ENCODE results near the gene SIL1. TPM values are rescaled to one million over a fixed set of nuclear protein-coding genes. Genes with fewer than 3 reads are reported as not detected.

SIL1 gene
- total RNA-seq (ENCODE audit: low replicate concordance) = 40.9 and 63.0 TPM in 2 replicates
- long read RNA-seq, transcript SIL1-201 (11 exons, 1,895 nt) = minor isoform, 5 of 268 reads
- long read RNA-seq, transcript SIL1-202 (10 exons, 1,923 nt) = major isoform, 187 of 268 reads
- long read RNA-seq, partial matches to known transcripts = 12 of 268 reads
- long read RNA-seq, other reads (novel, unspliced or antisense) = 64 of 268 reads

DNA sequence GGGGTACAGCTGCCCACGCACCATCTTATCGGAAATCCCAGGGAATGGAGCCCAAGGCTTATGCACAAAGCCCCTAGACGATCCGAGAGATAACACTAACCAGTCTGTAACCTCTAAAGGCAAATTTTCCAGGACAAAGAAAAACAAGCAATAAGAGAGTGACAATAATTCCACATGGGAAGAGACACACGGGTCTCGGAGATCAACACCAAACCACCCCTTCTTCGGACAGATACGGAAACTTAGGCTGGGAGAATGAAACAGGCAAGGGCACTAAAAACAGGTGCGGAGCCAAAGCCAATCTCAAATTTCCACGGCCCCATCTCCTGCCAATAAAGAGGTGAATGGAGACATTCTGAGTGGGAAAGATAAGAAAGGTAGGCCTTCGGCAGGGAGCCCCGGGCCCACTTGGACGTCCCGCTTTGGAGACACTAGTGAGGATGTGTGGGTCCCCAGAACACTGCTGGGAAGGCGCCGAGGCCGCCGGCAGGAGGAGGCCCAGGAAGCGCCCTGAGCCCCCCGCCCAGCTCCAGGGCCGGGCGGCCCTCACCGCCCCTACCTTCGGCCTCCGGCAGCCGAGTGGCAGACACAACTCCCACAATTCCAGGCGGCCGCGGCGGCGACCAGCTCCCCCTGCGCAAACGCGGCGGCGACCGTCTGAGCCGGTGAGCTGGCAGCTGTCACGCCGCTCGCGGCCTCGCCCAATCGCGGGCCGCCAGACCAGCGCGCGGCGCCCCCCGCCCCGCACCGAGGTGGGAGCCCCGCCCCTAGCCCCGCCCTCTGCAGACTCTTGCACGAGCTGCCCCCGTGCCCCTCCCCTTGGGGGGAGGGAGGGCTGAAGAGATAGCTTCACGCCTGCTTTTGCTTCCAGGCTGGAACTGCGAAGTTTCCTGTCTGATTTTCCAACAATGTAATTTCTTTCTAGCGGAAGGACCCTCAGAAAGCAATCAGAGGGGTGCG is at the start of gene SIL1:
Gene SIL1 (minus strand): TSS at position 659 of the 960 bp plus-strand sequence. CDS start 70,525 bp downstream, outside the sequence.
- peak within 1 kb of the TSS; percentile 90 for H3K27ac Mint-ChIP-seq
- no peaks in the 10 kb centered on the region for H3K9me3 Mint-ChIP-seq
- H3K4me3 Mint-ChIP-seq = peak within 1 kb of the TSS; percentile 93
- peaks cover 27% of the 10 kb centered on the region for H3K4me1 Mint-ChIP-seq (ENCODE audit: unreplicated experiment)
- DNase-seq (ENCODE audit: extremely low spot score, unreplicated experiment) = peak; percentile 96
- no peaks in the 10 kb centered on the region for H3K27me3 Mint-ChIP-seq
- H3K36me3 Mint-ChIP-seq = peaks cover 15% of the 10 kb centered on the region
- TF ChIP-seq, protein P1, sequence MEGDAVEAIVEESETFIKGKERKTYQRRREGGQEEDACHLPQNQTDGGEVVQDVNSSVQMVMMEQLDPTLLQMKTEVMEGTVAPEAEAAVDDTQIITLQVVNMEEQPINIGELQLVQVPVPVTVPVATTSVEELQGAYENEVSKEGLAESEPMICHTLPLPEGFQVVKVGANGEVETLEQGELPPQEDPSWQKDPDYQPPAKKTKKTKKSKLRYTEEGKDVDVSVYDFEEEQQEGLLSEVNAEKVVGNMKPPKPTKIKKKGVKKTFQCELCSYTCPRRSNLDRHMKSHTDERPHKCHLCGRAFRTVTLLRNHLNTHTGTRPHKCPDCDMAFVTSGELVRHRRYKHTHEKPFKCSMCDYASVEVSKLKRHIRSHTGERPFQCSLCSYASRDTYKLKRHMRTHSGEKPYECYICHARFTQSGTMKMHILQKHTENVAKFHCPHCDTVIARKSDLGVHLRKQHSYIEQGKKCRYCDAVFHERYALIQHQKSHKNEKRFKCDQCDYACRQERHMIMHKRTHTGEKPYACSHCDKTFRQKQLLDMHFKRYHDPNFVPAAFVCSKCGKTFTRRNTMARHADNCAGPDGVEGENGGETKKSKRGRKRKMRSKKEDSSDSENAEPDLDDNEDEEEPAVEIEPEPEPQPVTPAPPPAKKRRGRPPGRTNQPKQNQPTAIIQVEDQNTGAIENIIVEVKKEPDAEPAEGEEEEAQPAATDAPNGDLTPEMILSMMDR (conservative IDR thresholded peaks at IDR 0.05) = no peak

GRCh38 chr5:139246394-139246793 is 48.2 kb upstream of the SIL1 start:
- Mint-ChIP-seq H3K4me3 (no peak overlapping the region), H3K27ac (no peak overlapping the region), H3K36me3 (peaks cover 3% of the 10 kb centered on the region), H3K9me3 (no peaks in the 10 kb centered on the region), H3K4me1 (ENCODE audit: unreplicated experiment) (peaks cover 15% of the 10 kb centered on the region), H3K27me3 (peaks cover 9% of the 10 kb centered on the region)
- TF ChIP-seq, protein P1 (conservative IDR thresholded peaks at IDR 0.05) = no peak
- no peak for DNase-seq (ENCODE audit: extremely low spot score, unreplicated experiment)

- DNase-seq (ENCODE audit: extremely low spot score, unreplicated experiment) = no peak
- no peak overlapping the region for H3K4me3 Mint-ChIP-seq
- peaks cover 15% of the 10 kb centered on the region for H3K4me1 Mint-ChIP-seq (ENCODE audit: unreplicated experiment)
- H3K36me3 Mint-ChIP-seq = peaks cover 3% of the 10 kb centered on the region
- no peaks in the 10 kb centered on the region for H3K9me3 Mint-ChIP-seq
- H3K27me3 Mint-ChIP-seq = peaks cover 9% of the 10 kb centered on the region
- TF ChIP-seq, protein P1 (conservative IDR thresholded peaks at IDR 0.05) = no peak
- H3K27ac Mint-ChIP-seq = no peak overlapping the region
Measured at GRCh38 chr5:139245637-139246339, 47.6 kb upstream of the SIL1 start.

GRCh38 chr5:139243425-139243970 is 45.3 kb upstream of the SIL1 start:
- TF ChIP-seq, protein P1 (conservative IDR thresholded peaks at IDR 0.05) = no peak
- peaks cover 13% of the 10 kb centered on the region for H3K27me3 Mint-ChIP-seq
- H3K9me3 Mint-ChIP-seq = peaks cover 7% of the 10 kb centered on the region
- no peak overlapping the region for H3K4me3 Mint-ChIP-seq
- H3K27ac Mint-ChIP-seq = no peak overlapping the region
- peaks cover 3% of the 10 kb centered on the region for H3K36me3 Mint-ChIP-seq
- no peak for DNase-seq (ENCODE audit: extremely low spot score, unreplicated experiment)
- peaks cover 15% of the 10 kb centered on the region for H3K4me1 Mint-ChIP-seq (ENCODE audit: unreplicated experiment)

- TF ChIP-seq, protein P1 (conservative IDR thresholded peaks at IDR 0.05) = no peak
- peaks cover 9% of the 10 kb centered on the region for H3K9me3 Mint-ChIP-seq
- H3K4me1 Mint-ChIP-seq (ENCODE audit: unreplicated experiment) = no peaks in the 10 kb centered on the region
- H3K36me3 Mint-ChIP-seq = no peaks in the 10 kb centered on the region
- H3K4me3 Mint-ChIP-seq = no peak overlapping the region
- no peak for DNase-seq (ENCODE audit: extremely low spot score, unreplicated experiment)
- H3K27me3 Mint-ChIP-seq = peaks cover 8% of the 10 kb centered on the region
- no peak overlapping the region for H3K27ac Mint-ChIP-seq
Measured at GRCh38 chr5:139241139-139241538, 43.0 kb upstream of the SIL1 start.

All from type B pancreatic cell (in vitro differentiated cells).